Cardiac septum (tissue), 1 donor: ENCODE data around the gene EMC9. TPM values are rescaled to one million over a fixed set of nuclear protein-coding genes. Genes with fewer than 3 reads are reported as not detected.
A peak's percentile ranks its signal among the peaks of the same experiment; 100 is the strongest.

Source experiments
- DNase-seq: peaks from one replicate; pipeline ENCODE4 v3.0.0-alpha.2; 2020; ENCODE audit warnings: low spot score
- intact Hi-C: fragments of 100-400 bp; cut with DNase I; formaldehyde crosslinking; loops from one replicate; pipeline ENCODE4 v1.14.0; 2022
- total RNA-seq: library from RNA; stranded (reverse); fragmentation: NEBNext Ultra II Directional; extraction: Animal tissue kit (Norgen Biotek cat#: 25700); gene quantifications from one replicate; pipeline ENCODE4 v1.2.1, GENCODE V29; 2021
- donor health status: DM: no; HTN: no; CAD: no.

The EMC9 gene
- total RNA-seq, 1 donor from 2014 or later = 14.6 TPM

DNA sequence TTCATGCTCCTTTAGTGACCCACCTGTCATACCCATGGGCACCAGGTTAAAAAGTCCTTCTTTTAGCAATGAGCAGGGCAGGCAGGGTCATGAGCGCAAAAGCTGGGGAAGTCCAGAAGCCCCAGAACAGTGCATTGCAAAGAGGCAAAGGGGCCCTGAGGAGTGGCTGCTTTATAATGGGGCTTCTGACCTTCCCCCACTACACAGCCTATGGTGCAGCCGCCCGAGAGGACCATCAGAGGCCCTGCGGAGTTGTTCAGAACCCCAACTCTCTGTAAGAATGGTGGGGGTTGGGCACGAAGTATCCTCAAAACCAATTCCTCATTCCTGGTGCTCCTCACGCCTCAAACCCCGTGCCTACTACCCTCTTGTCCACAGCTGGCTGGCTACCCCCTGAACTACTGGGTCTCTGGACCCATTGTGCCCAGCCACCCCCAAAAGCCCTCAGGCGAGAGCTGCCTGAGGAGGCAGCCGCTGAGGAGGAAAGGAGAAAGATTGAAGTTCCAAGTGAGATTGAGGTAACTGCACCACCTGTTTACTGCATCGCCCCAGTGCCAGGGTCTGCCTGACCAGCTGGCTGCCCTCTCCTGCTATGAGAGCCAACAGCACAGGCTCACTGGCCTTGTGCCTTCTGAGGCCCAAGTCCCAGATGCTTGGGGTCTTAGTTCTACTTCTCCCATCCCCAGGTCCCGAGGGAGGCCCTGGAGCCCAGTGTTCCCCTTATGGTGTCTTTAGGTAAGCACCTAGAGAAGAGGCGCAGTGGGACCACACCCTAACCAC, 37.2 kb upstream of the EMC9 start:
- no peak for DNase-seq

DNA sequence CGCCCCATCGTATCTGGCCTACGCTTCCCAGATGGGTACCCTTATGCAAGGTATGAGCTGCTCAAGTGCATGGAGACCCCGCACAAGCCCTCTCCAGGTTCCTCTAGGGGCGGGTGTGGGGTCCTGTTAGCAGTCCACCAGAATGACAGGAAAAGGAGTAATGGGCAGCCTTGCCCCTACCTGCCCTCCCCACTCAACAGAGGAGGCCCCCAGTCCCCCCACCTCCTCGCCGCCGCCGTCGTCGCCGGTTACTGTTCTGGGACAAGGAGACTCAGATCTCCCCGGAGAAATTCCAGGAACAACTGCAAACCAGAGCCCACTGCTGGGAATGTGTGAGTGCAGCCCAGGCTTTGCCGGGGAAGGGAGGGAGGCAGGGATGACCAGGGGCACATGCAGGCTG, 36.5 kb upstream of the EMC9 start:
- DNase-seq = no peak
- intact Hi-C loops = no loop called here

More for the DNA sequence above, 37.2 kb upstream of the EMC9 start:
- intact Hi-C loops = no loop called here

GRCh38 chr14:24177041-24177825, 35.8 kb upstream of the EMC9 start:
- DNase-seq = no peak
- intact Hi-C loops = no loop called here

DNA sequence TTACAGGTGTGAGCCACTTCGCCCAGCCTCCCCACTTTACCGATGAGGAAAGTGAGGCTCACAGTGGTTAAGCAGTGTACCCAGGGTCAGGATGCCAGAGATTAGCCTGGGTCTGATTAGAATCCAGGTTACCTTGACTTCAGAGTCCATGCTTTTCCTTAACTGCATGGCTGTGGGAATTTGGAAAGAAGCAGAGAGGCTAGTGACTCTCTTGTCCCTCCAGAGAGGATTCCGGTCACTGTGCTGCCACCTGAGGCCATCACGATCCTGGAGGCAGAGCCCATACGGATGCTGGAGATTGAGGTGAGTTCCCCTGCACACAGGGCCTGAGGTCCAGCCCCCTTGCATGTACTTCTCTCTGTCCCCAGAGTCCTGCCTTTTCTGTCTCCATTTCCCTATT, 35.2 kb upstream of the EMC9 start:
- intact Hi-C loops = no loop called here
- DNase-seq = no peak

DNA sequence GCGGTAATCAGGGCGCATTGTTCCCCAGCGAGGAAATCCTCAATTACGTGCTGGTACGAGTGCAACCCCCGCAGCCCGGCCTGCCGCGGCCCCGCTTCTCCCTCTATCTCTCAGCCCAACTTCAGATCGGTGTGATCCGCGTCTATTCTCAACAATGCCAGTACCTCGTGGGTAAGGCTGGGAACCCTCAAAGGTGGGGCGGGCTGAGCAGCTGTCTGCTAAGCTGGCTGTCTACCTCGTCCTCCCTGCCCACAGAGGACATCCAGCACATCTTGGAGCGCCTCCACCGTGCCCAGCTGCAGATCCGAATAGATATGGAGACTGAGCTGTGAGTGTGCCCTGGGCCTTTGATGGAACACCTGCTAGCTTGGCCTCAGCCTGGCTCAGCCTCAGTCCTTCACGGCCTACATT, 31.5 kb upstream of the EMC9 start:
- no peak for DNase-seq
- intact Hi-C loops = no loop called here

DNA sequence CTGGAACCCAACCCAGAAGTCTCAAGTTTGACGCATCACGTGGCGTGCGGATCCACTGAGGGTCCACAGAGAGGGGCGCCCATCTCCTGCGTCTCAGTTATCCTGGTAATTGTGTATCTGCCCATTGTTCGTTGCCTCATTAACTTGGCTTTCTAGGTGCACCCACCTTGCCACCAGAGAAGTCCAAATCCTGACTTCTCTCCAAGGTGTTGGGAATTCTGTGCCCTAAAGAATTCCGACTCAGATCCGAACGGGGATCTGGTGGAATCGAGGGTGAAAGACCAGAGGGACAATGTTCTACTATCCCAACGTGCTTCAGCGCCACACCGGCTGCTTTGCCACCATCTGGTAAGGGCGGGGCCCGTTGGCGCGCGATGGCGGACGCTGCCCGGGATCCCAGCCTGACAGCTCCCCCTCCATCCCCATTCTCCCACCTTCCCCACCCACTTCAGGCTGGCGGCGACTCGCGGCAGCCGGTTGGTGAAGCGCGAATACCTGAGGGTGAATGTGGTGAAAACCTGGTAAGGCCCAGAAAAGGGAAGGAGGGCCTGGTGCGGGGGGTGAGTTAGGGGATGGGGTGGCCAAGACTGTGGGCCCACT, 31.0 kb upstream of the EMC9 start:
- intact Hi-C loops = no loop called here
- DNase-seq = no peak

- intact Hi-C loops = no loop called here
- no peak for DNase-seq
Measured at GRCh38 chr14:24171422-24172260, 30.2 kb upstream of the EMC9 start, which contains the start of gene REC8. Gene REC8 (plus strand): TSS chr14:24172080. CDS start chr14:24172553, 473 bp downstream.

- DNase-seq = no peak
- intact Hi-C loops = no loop called here
Measured at GRCh38 chr14:24167469-24168114, 26.2 kb upstream of the EMC9 start.

GRCh38 chr14:24165785-24166184, 24.4 kb upstream of the EMC9 start:
- intact Hi-C loops = no loop called here
- no peak for DNase-seq

GRCh38 chr14:24164518-24164991, 23.2 kb upstream of the EMC9 start:
- intact Hi-C loops = no loop called here
- DNase-seq = no peak

DNA sequence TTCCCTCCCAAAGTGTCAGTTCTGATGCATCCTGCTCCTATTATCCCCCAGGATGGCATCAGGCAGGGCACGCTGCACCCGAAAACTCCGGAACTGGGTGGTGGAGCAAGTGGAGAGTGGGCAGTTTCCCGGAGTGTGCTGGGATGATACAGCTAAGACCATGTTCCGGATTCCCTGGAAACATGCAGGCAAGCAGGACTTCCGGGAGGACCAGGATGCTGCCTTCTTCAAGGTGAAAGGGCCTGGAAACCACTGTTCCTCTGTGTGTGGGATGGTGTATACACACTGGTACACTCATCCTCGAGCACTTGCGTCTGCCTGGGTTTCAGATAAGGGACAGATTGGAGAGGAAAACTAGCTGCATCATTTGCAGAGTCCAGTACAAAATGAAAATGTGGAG, 20.7 kb upstream of the EMC9 start:
- intact Hi-C loops = no loop called here

DNA sequence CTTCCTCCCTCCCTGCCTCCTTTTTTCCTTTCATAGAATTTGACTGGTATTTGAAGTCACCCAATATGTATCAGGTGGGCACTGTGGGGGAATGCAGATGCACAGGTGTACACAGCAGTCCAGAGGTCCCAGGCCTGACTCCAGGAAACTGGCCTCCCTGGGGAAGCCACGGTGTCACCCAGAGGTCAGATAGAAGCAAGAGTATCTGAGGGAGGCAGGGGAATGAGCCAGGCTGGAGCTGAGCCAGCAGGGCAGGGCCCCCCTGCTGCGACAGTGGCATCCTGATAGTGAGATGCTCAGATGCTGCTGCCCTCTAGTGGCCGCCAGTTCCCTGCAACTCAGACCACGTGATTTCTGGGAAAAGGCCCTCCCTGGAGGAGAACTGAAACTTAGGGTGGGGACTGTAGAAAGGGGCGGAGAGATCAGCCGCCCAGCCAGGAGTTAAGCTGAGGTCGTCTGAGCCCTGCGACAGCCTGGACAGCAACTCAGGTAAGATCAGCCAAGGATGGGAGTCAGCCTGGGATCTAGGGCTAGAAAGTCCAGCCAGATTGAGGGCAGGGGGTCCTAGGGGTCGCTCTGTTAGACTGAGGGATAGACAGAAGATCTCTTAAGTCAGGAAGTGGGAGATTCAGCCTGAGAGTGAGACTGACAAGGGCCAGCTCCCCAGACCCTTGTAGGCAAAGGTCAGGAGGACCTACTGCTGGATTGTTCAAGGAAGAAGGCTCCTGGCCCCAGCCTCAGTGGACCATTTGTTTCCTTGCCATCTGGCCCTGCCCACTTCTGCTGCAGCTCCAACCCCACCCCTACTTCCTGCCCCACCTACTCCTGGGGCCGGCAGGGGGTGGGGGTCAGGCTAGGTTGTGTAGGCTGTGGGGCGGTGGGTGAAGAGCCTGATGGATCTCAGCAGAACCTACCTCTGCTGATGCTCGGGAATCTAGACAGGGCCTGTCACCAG, 19.7 kb upstream of the EMC9 start, which contains the start of gene IRF9:
TSS of gene IRF9 (plus strand) at position 416 of the 955 bp plus-strand sequence. CDS start 880 bp downstream, outside the sequence.
- peak; percentile 98 for DNase-seq

More for the DNA sequence above, 20.7 kb upstream of the EMC9 start:
- DNase-seq = no peak

GRCh38 chr14:24160499-24160849, 19.1 kb upstream of the EMC9 start:
- DNase-seq = no peak
- intact Hi-C loops = loop anchor here (2.0 kb wide), 2 partner anchors 24 to 102 kb away; partner anchors contain the start of gene PSME1

More for the DNA sequence above, 19.7 kb upstream of the EMC9 start, which contains the start of gene IRF9:
- intact Hi-C loops = loop anchor here (2.0 kb wide), 2 partner anchors 24 to 102 kb away; partner anchors contain the start of gene PSME1

GRCh38 chr14:24159777-24160498, 18.5 kb upstream of the EMC9 start:
- no peak for DNase-seq
- intact Hi-C loops = loop anchor here (2.0 kb wide), 2 partner anchors 23 to 101 kb away; partner anchors contain the start of gene PSME1

DNA sequence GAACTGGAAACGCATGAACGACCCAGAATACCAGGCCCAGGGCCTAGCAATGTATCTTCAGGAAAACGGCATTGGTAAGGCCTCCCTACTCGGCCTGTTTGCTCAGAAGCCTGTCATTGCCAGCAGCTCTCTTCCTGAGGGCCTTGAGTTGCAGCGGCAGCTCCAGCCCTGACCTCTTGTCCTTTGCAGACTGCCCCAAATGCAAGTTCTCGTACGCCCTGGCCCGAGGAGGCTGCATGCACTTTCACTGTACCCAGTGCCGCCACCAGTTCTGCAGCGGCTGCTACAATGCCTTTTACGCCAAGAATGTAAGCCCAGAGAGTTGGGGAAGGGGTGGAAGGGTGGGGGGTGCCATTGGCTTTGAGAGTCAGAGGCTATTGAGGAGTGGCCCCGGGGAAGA, 15.9 kb upstream of the EMC9 start:
- no peak for DNase-seq
- intact Hi-C loops = no loop called here

- intact Hi-C loops = no loop called here
- no peak for DNase-seq
Measured at GRCh38 chr14:24156840-24157239, 15.4 kb upstream of the EMC9 start.

DNA sequence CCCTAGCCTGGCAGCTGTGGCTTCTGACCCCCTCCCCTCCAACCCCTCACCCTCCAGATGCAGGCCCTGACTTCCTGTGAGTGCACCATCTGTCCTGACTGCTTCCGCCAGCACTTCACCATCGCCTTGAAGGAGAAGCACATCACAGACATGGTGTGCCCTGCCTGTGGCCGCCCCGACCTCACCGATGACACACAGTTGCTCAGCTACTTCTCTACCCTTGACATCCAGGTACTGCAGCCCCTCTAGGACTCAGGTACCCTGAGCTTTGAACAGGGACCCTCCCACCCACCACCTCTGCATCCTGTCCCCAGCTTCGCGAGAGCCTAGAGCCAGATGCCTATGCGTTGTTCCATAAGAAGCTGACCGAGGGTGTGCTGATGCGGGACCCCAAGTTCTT, 13.7 kb upstream of the EMC9 start:
- DNase-seq = no peak
- intact Hi-C loops = no loop called here
